A549 (cell line): Measurements from ENCODE around the gene ITPR3.

Experiments
- CTCF ChIP-seq: fragments of >200 bp; sonication (Bioruptor Twin); formaldehyde crosslinking; IDR thresholded peaks from 3 replicates; pipeline ENCODE4 v1.5.1; 2016
- EP300 ChIP-seq, 2 experiments: fragments of >200 bp; sonication (Bioruptor Twin); formaldehyde crosslinking; IDR thresholded peaks; 2 replicates in 1 of 2; 3 replicates in 1 of 2; pipeline ENCODE4 v1.6.1; 2016 to 2017
- POLR2A ChIP-seq: IDR thresholded peaks from 2 replicates; pipeline ENCODE4 v1.6.1; 2012; ENCODE audit warnings: mild to moderate bottlenecking, low read length
- SMC3 ChIP-seq: fragments of >200 bp; sonication (Bioruptor Twin); formaldehyde crosslinking; IDR thresholded peaks from 3 replicates; pipeline ENCODE4 v1.6.1; 2018; ENCODE audit warnings: inconsistent platforms
- TFCP2L1 ChIP-seq: fragments of 250-450 bp; sonication (Bioruptor Pico); IDR thresholded peaks from 2 replicates; pipeline ENCODE4 v1.5.0; 2021; ENCODE audit warnings: mild to moderate bottlenecking

- no peak for TF ChIP-seq TFCP2L1
- TF ChIP-seq EP300 (IDR thresholded peaks at IDR 0.05) = no peak
- no peak for TF ChIP-seq CTCF
- no peak for TF ChIP-seq POLR2A
- TF ChIP-seq SMC3 = no peak
These were observed 73.3 kb downstream of the ITPR3 start for GRCh38 chr6:33694401-33694931.
